Mesenchymal stem cell (in vitro differentiated cells and primary cell): ENCODE data around the gene C10orf143.

ENCODE experiments used
- DNase-seq: peaks from one replicate; pipeline ENCODE4 v3.0.0-alpha.2; 2013
- H2AFZ ChIP-seq: one replicate; pipeline ENCODE4 v1.6.1; 2013; ENCODE audit warnings: low read depth, mild to moderate bottlenecking, control low read depth, inconsistent platforms, low read length, moderate library complexity
- H2AK5ac ChIP-seq: 2 replicates; pipeline ENCODE4 v1.6.1; 2013; ENCODE audit warnings: low read length, moderate library complexity, mild to moderate bottlenecking, inconsistent platforms; ENCODE audit not compliant: severe bottlenecking
- H2BK120ac ChIP-seq: one replicate; pipeline ENCODE4 v1.6.1; 2013; ENCODE audit warnings: low read depth, mild to moderate bottlenecking, inconsistent platforms, low read length, moderate library complexity
- H2BK12ac ChIP-seq, 2 experiments: one replicate each; pipeline ENCODE4 v1.6.1; 2013; ENCODE audit warnings: inconsistent platforms in 2 of 2, low read length in 2 of 2, mild to moderate bottlenecking in 2 of 2, moderate library complexity in 2 of 2, control low read depth in 1 of 2
- H2BK15ac ChIP-seq: one replicate; pipeline ENCODE4 v1.6.1; 2013; ENCODE audit warnings: mild to moderate bottlenecking, low read depth, inconsistent platforms; ENCODE audit not compliant: poor library complexity, severe bottlenecking
- H2BK5ac ChIP-seq: 2 replicates; pipeline ENCODE4 v1.6.1; 2013; ENCODE audit warnings: low read depth, mild to moderate bottlenecking, low read length, control low read depth, inconsistent platforms; ENCODE audit not compliant: poor library complexity, severe bottlenecking
- H3K14ac ChIP-seq, 2 experiments: one replicate each; pipeline ENCODE4 v1.6.1; 2013; ENCODE audit warnings: inconsistent platforms in 2 of 2, low read length in 2 of 2, control low read depth in 1 of 2, mild to moderate bottlenecking in 1 of 2, moderate library complexity in 1 of 2
- H3K18ac ChIP-seq, 2 experiments: one replicate each; pipeline ENCODE4 v1.6.1; 2013; ENCODE audit warnings: inconsistent platforms in 2 of 2, low read length in 2 of 2, control low read depth in 1 of 2, low read depth in 1 of 2, mild to moderate bottlenecking in 1 of 2
- H3K23ac ChIP-seq, 2 experiments: one replicate each; pipeline ENCODE4 v1.6.1; 2013; ENCODE audit warnings: inconsistent platforms in 2 of 2, low read length in 2 of 2, mild to moderate bottlenecking in 2 of 2, moderate library complexity in 2 of 2, control low read depth in 1 of 2
- H3K27ac ChIP-seq: 2 replicates; pipeline ENCODE4 v1.5.1; 2013; ENCODE audit warnings: mild to moderate bottlenecking, moderate library complexity, low read length, control low read depth, inconsistent platforms; ENCODE audit not compliant: poor library complexity, severe bottlenecking
- H3K27me3 ChIP-seq, 2 experiments: 2 replicates each; pipeline versions ENCODE4 v1.6.1 to v1.7.0; 2013; ENCODE audit warnings: low read length in 2 of 2, mild to moderate bottlenecking in 2 of 2, moderate library complexity in 2 of 2, control low read depth in 1 of 2, inconsistent platforms in 1 of 2; ENCODE audit not compliant: control insufficient read depth in 1 of 2, insufficient read depth in 1 of 2
- H3K36me3 ChIP-seq, 2 experiments: 2 replicates each; pipeline versions ENCODE4 v1.6.1 to v1.7.0; 2013; ENCODE audit warnings: low read length in 2 of 2, control low read depth in 1 of 2, inconsistent platforms in 1 of 2, low read depth in 1 of 2, mild to moderate bottlenecking in 1 of 2; ENCODE audit not compliant: insufficient read depth in 2 of 2, control insufficient read depth in 1 of 2
- H3K4ac ChIP-seq, 2 experiments: one replicate each; pipeline ENCODE4 v1.6.1; 2013; ENCODE audit warnings: inconsistent platforms in 2 of 2, low read length in 2 of 2, mild to moderate bottlenecking in 2 of 2, moderate library complexity in 2 of 2, control low read depth in 1 of 2, low read depth in 1 of 2
- H3K4me1 ChIP-seq: 2 replicates; pipeline ENCODE4 v1.6.1; 2013; ENCODE audit warnings: low read depth, low read length, control low read depth; ENCODE audit not compliant: control insufficient read depth, insufficient read depth
- H3K4me2 ChIP-seq: 2 replicates; pipeline ENCODE4 v1.6.1; 2013; ENCODE audit warnings: low read length, mild to moderate bottlenecking, inconsistent platforms; ENCODE audit not compliant: poor library complexity, severe bottlenecking
- H3K4me3 ChIP-seq, 2 experiments: 2 replicates each; pipeline versions ENCODE4 v1.5.1 to v1.7.0; 2013; ENCODE audit warnings: low read length in 2 of 2, mild to moderate bottlenecking in 2 of 2, control low read depth in 1 of 2, low read depth in 1 of 2; ENCODE audit not compliant: insufficient read depth in 1 of 2
- H3K79me1 ChIP-seq: replicated peaks from 2 replicates; pipeline ENCODE4 v1.6.1; 2013; ENCODE audit warnings: mild to moderate bottlenecking, control low read depth, low read length, inconsistent platforms; ENCODE audit not compliant: poor library complexity, severe bottlenecking
- H3K9ac ChIP-seq: 2 replicates; pipeline ENCODE4 v1.7.0; 2013; ENCODE audit warnings: mild to moderate bottlenecking, low read length, moderate library complexity
- H3K9me3 ChIP-seq: 2 replicates; pipeline ENCODE4 v1.7.0; 2013; ENCODE audit warnings: mild to moderate bottlenecking, low read length; ENCODE audit not compliant: control insufficient read depth
- H4K8ac ChIP-seq: one replicate; pipeline ENCODE4 v1.6.1; 2013; ENCODE audit warnings: inconsistent platforms, mild to moderate bottlenecking, low read length, moderate library complexity
- H4K91ac ChIP-seq: one replicate; pipeline ENCODE4 v1.6.1; 2013; ENCODE audit warnings: mild to moderate bottlenecking, low read length, inconsistent platforms
- WGBS: methylation state at CpG from one replicate; pipeline ENCODE4 v1.1.7; 2013; ENCODE audit warnings: mixed read lengths; 5-methylcytosine and 5-hydroxymethylcytosine counted together

C10orf143 gene

GRCh38 chr10:130023454-130024230 is 87.0 kb downstream of the C10orf143 start:
- Histone ChIP-seq H2BK5ac (no peak overlapping the region), H3K27me3 (no peaks in the 10 kb centered on the region), H2BK12ac (no peak overlapping the region), H4K91ac (no peak overlapping the region), H3K4me1 (no peaks in the 10 kb centered on the region), H3K9ac (peak overlapping the region; percentile 85), H3K36me3 (no peaks in the 10 kb centered on the region), H3K4me2 (no peak overlapping the region), H3K18ac (no peak overlapping the region), H2BK120ac (no peak overlapping the region), H2BK15ac (no peak overlapping the region), H3K14ac (no peak overlapping the region), H3K23ac (no peak overlapping the region), H3K4ac (no peak overlapping the region), H2AFZ (no peak overlapping the region), H3K79me1 (no peaks in the 10 kb centered on the region), H4K8ac (no peak overlapping the region), H2AK5ac (no peak overlapping the region), H3K27ac (no peak overlapping the region), H3K9me3 (no peaks in the 10 kb centered on the region), H3K4me3 (peak overlapping the region in 1 of 2 experiments; percentile 26)
- 88% methylated on average over 19 of the region's 19 CpGs for WGBS
- no peak for DNase-seq

- no peak overlapping the region for H4K8ac ChIP-seq
- no peak overlapping the region for H2BK15ac ChIP-seq
- no peaks in the 10 kb centered on the region for H3K27me3 ChIP-seq
- no peak overlapping the region for H3K27ac ChIP-seq
- no peaks in the 10 kb centered on the region for H3K4me1 ChIP-seq
- peak overlapping the region; percentile 86 for H3K9ac ChIP-seq
- no peak overlapping the region for H3K4ac ChIP-seq
- H3K79me1 ChIP-seq, result no peaks in the 10 kb centered on the region
- H3K36me3 ChIP-seq, result no peaks in the 10 kb centered on the region
- H3K4me2 ChIP-seq, result no peak overlapping the region
- H3K4me3 ChIP-seq, result peak overlapping the region in 1 of 2 experiments; percentile 26
- WGBS, result 76% methylated on average over 28 of the region's 28 CpGs
- no peak overlapping the region for H2BK120ac ChIP-seq
- no peak overlapping the region for H3K23ac ChIP-seq
- no peak overlapping the region for H2AK5ac ChIP-seq
- H4K91ac ChIP-seq, result no peak overlapping the region
- peak; percentile 72 for DNase-seq
- no peak overlapping the region for H2AFZ ChIP-seq
- H3K9me3 ChIP-seq, result no peaks in the 10 kb centered on the region
- H3K18ac ChIP-seq, result no peak overlapping the region
- peak overlapping the region in 1 of 2 experiments; percentile 39 for H3K14ac ChIP-seq
- no peak overlapping the region for H2BK12ac ChIP-seq
- no peak overlapping the region for H2BK5ac ChIP-seq
Observed at GRCh38 chr10:130022511-130023299, 87.9 kb downstream of the C10orf143 start.

- no peak overlapping the region for H2BK12ac ChIP-seq
- no peak overlapping the region for H3K4me2 ChIP-seq
- no peaks in the 10 kb centered on the region for H3K79me1 ChIP-seq
- H3K36me3 ChIP-seq, result no peaks in the 10 kb centered on the region
- H3K23ac ChIP-seq, result no peak overlapping the region
- no peak overlapping the region for H2AK5ac ChIP-seq
- no peak overlapping the region for H2BK5ac ChIP-seq
- H4K8ac ChIP-seq, result no peak overlapping the region
- H3K4me3 ChIP-seq, result peak overlapping the region in 1 of 2 experiments; percentile 58
- H3K9me3 ChIP-seq, result no peaks in the 10 kb centered on the region
- peak overlapping the region; percentile 86 for H3K9ac ChIP-seq
- H2AFZ ChIP-seq, result no peak overlapping the region
- DNase-seq, result no peak
- H3K4ac ChIP-seq, result no peak overlapping the region
- H4K91ac ChIP-seq, result no peak overlapping the region
- H2BK15ac ChIP-seq, result no peak overlapping the region
- no peaks in the 10 kb centered on the region for H3K4me1 ChIP-seq
- 88% methylated on average over 6 of the region's 6 CpGs for WGBS
- H2BK120ac ChIP-seq, result no peak overlapping the region
- H3K27me3 ChIP-seq, result no peaks in the 10 kb centered on the region
- H3K18ac ChIP-seq, result no peak overlapping the region
- no peak overlapping the region for H3K14ac ChIP-seq
- H3K27ac ChIP-seq, result no peak overlapping the region
Observed at GRCh38 chr10:130022086-130022485, 88.5 kb downstream of the C10orf143 start.

- Histone ChIP-seq H3K4me3 (peak overlapping the region in 1 of 2 experiments; percentile 58), H3K4me2 (no peak overlapping the region), H3K18ac (peak overlapping the region in 1 of 2 experiments; percentile 58), H3K4ac (no peak overlapping the region), H3K9ac (peak overlapping the region; percentile 86), H3K27me3 (no peaks in the 10 kb centered on the region), H3K4me1 (no peaks in the 10 kb centered on the region), H2BK15ac (no peak overlapping the region), H2AFZ (no peak overlapping the region), H3K23ac (no peak overlapping the region), H3K14ac (no peak overlapping the region), H2BK120ac (no peak overlapping the region), H3K9me3 (no peaks in the 10 kb centered on the region), H2BK5ac (no peak overlapping the region), H4K8ac (no peak overlapping the region), H3K79me1 (no peaks in the 10 kb centered on the region), H4K91ac (no peak overlapping the region), H2BK12ac (no peak overlapping the region), H3K27ac (no peak overlapping the region), H2AK5ac (no peak overlapping the region), H3K36me3 (no peaks in the 10 kb centered on the region)
- peak; percentile 65 for DNase-seq
- WGBS, result 73% methylated on average over 12 of the region's 12 CpGs
Observed at GRCh38 chr10:130021383-130021950, 89.2 kb downstream of the C10orf143 start.
